Gastroesophageal sphincter (tissue), 3 donors: Measurements from ENCODE around the gene MYO1D.

Experiments
- EP300 ChIP-seq: sonication (generic); formaldehyde crosslinking; IDR thresholded peaks from one replicate; pipeline ENCODE4 v1.6.1; 2017; ENCODE audit warnings: antibody characterized with exemption, mild to moderate bottlenecking
- POLR2A ChIP-seq, 2 donors: fragments of 450-650 bp; IDR thresholded peaks; one replicate each; pipeline ENCODE4 v1.6.1; 2017; ENCODE audit warnings: antibody characterized with exemption in 2 of 2, mild to moderate bottlenecking in 2 of 2, moderate library complexity in 1 of 2
- POLR2AphosphoS5 ChIP-seq: sonication (generic); formaldehyde crosslinking; IDR thresholded peaks from one replicate; pipeline ENCODE4 v1.6.1; 2017; ENCODE audit warnings: antibody characterized with exemption
- TF ChIP-seq, protein P1 (sequence below), 4 experiments: fragments of 200-600 bp in 2 of 4; fragments of 450-650 bp in 2 of 4; sonication (generic) in 1 of 4; IDR thresholded peaks; one replicate each; pipeline ENCODE4 v1.5.1; 2017 to 2019; ENCODE audit warnings: antibody characterized with exemption in 4 of 4, mild to moderate bottlenecking in 2 of 4, moderate library complexity in 2 of 4

GRCh38 chr17:32485261-32486110 lies 391.4 kb downstream of the MYO1D start:
- TF ChIP-seq POLR2AphosphoS5 (no peak), POLR2A (IDR thresholded peaks at IDR 0.05) (no peak), EP300 (no peak)
- TF ChIP-seq, protein P1, sequence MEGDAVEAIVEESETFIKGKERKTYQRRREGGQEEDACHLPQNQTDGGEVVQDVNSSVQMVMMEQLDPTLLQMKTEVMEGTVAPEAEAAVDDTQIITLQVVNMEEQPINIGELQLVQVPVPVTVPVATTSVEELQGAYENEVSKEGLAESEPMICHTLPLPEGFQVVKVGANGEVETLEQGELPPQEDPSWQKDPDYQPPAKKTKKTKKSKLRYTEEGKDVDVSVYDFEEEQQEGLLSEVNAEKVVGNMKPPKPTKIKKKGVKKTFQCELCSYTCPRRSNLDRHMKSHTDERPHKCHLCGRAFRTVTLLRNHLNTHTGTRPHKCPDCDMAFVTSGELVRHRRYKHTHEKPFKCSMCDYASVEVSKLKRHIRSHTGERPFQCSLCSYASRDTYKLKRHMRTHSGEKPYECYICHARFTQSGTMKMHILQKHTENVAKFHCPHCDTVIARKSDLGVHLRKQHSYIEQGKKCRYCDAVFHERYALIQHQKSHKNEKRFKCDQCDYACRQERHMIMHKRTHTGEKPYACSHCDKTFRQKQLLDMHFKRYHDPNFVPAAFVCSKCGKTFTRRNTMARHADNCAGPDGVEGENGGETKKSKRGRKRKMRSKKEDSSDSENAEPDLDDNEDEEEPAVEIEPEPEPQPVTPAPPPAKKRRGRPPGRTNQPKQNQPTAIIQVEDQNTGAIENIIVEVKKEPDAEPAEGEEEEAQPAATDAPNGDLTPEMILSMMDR (IDR thresholded peaks at IDR 0.05), result no peak
